H1 (cell line): ENCODE results near the gene TAF11L11. TPM values are rescaled to one million over a fixed set of nuclear protein-coding genes. Genes with fewer than 3 reads are reported as not detected.
"Not testable (repeated sequence)": the region's sequence is repeated elsewhere in the genome, so short reads cannot be mapped to it uniquely, and the experiment has no call there.

Experiments
- CTCF ChIA-PET: fragments of 300-600 bp; sonication (Branson Sonifier 250); formaldehyde crosslinking; loops from one replicate; lab custom pipeline; 2021; ENCODE audit not compliant: partially characterized antibody; lab: Charles Lee
- POLR2A ChIA-PET: fragments of 300-600 bp; sonication (Branson Sonifier 250); formaldehyde crosslinking; loops from one replicate; lab custom pipeline; 2021; ENCODE audit warnings: inconsistent platforms; ENCODE audit not compliant: partially characterized antibody; lab: Charles Lee
- DNase-seq, 2 experiments: peaks; one replicate each; pipeline versions ENCODE4 v3.0.0 to v3.0.0-alpha.2; 2010 to 2022; ENCODE audit warnings: low spot score in 2 of 2, low read depth in 1 of 2, mixed read lengths in 1 of 2
- FAIRE-seq: peaks from 2 replicates; lab custom pipeline; 2011; peaks lifted over from hg19 to GRCh38; lab: Jason Lieb, UNC
- H2AFZ ChIP-seq: 2 replicates; pipeline ENCODE4 v1.8.1; 2012; ENCODE audit warnings: low read length, inconsistent platforms
- H2AK5ac ChIP-seq: 2 replicates; pipeline ENCODE4 v1.6.1; 2013; ENCODE audit warnings: low read depth, low read length
- H2BK120ac ChIP-seq: replicated peaks from 2 replicates; pipeline ENCODE3; 2013; ENCODE audit warnings: low read depth, low read length, inconsistent platforms
- H2BK12ac ChIP-seq: 2 replicates; pipeline ENCODE4 v1.6.1; 2013; ENCODE audit warnings: low read depth, low read length
- H2BK15ac ChIP-seq: 2 replicates; pipeline ENCODE4 v1.6.1; 2013; ENCODE audit warnings: low read length
- H2BK20ac ChIP-seq: 2 replicates; pipeline ENCODE4 v1.6.1; 2013; ENCODE audit warnings: low read length
- H2BK5ac ChIP-seq: 2 replicates; pipeline ENCODE4 v1.6.1; 2013; ENCODE audit warnings: low read depth, low read length
- H3K14ac ChIP-seq: 2 replicates; pipeline ENCODE4 v1.6.1; 2013; ENCODE audit warnings: inconsistent platforms; ENCODE audit not compliant: insufficient read length
- H3K18ac ChIP-seq: 2 replicates; pipeline ENCODE4 v1.6.1; 2013; ENCODE audit warnings: low read length; ENCODE audit errors: extremely low read depth
- H3K23ac ChIP-seq: 2 replicates; pipeline ENCODE4 v1.6.1; 2013; ENCODE audit warnings: inconsistent platforms; ENCODE audit not compliant: insufficient read length
- H3K23me2 ChIP-seq: 2 replicates; pipeline ENCODE4 v1.6.1; 2013; ENCODE audit warnings: low read depth, low read length
- H3K27ac ChIP-seq: 2 replicates; pipeline ENCODE4 v1.6.1; 2011; ENCODE audit warnings: low read depth, low read length, inconsistent platforms
- H3K27me3 ChIP-seq, 4 experiments: replicated peaks in 1 of 4; 1 replicate in 1 of 4; 2 replicates in 3 of 4; pipeline versions ENCODE4 v1.6.1 to v1.8.1; 2011 to 2013; ENCODE audit warnings: low read length in 3 of 4, mild to moderate bottlenecking in 3 of 4, inconsistent platforms in 2 of 4, mixed read lengths in 2 of 4, moderate library complexity in 1 of 4; ENCODE audit not compliant: control insufficient read depth in 3 of 4, insufficient read depth in 3 of 4; ENCODE audit errors: extremely low read depth in 1 of 4
- H3K36me3 ChIP-seq, 4 experiments: 2 replicates each; pipeline versions ENCODE4 v1.6.1 to v1.8.1; 2011 to 2013; ENCODE audit warnings: mild to moderate bottlenecking in 4 of 4, low read length in 3 of 4, moderate library complexity in 2 of 4, control low read depth in 1 of 4, inconsistent platforms in 1 of 4; ENCODE audit not compliant: insufficient read depth in 4 of 4, control insufficient read depth in 2 of 4
- H3K4ac ChIP-seq: replicated peaks from 2 replicates; pipeline ENCODE3; 2013; ENCODE audit warnings: low read length, low read depth, mixed read lengths, inconsistent platforms; ENCODE audit not compliant: insufficient read length
- H3K4me1 ChIP-seq, 4 experiments: replicated peaks in 1 of 4; 1 replicate in 1 of 4; 2 replicates in 3 of 4; pipeline versions ENCODE4 v1.6.1 to v1.8.1; 2011 to 2013; ENCODE audit warnings: low read length in 3 of 4, inconsistent platforms in 2 of 4, mixed read lengths in 1 of 4; ENCODE audit not compliant: insufficient read depth in 4 of 4, control insufficient read depth in 3 of 4
- H3K4me2 ChIP-seq, 2 experiments: 2 replicates each; pipeline versions ENCODE4 v1.6.1 to v1.8.1; 2011 to 2013; ENCODE audit warnings: low read depth in 2 of 2, low read length in 2 of 2, control low read depth in 1 of 2, inconsistent platforms in 1 of 2, mild to moderate bottlenecking in 1 of 2; ENCODE audit not compliant: insufficient read depth in 1 of 2
- H3K4me3 ChIP-seq, 4 experiments: fragments of 200-600, 300-600 bp in 1 of 4; sonication (generic), shearing (Covaris generic), sonication (Bioruptor Twin) in 1 of 4; 2 replicates each; pipeline versions ENCODE4 v1.5.1 to v1.8.1; 2011 to 2016; ENCODE audit warnings: low read length in 4 of 4, low read depth in 3 of 4, control low read depth in 2 of 4, inconsistent platforms in 2 of 4, mild to moderate bottlenecking in 2 of 4, mixed read lengths in 1 of 4, moderate library complexity in 1 of 4; ENCODE audit not compliant: insufficient read depth in 2 of 4; ENCODE audit errors: extremely low read depth in 1 of 4
- H3K56ac ChIP-seq: replicated peaks from 2 replicates; pipeline ENCODE3; 2013; ENCODE audit warnings: low read depth, mild to moderate bottlenecking, mixed read lengths, low read length, inconsistent platforms; ENCODE audit not compliant: insufficient read length
- H3K79me1 ChIP-seq: 2 replicates; pipeline ENCODE4 v1.6.1; 2013; ENCODE audit warnings: low read depth, low read length, control low read depth
- H3K79me2 ChIP-seq, 2 experiments: 2 replicates each; pipeline versions ENCODE4 v1.6.1 to v1.8.1; 2012 to 2013; ENCODE audit warnings: low read length in 2 of 2, mild to moderate bottlenecking in 2 of 2, inconsistent platforms in 1 of 2; ENCODE audit not compliant: insufficient read depth in 2 of 2, control insufficient read depth in 1 of 2
- H3K9ac ChIP-seq, 4 experiments: replicated peaks in 1 of 4; 1 replicate in 1 of 4; 2 replicates in 3 of 4; pipeline versions ENCODE4 v1.6.1 to v1.8.1; 2011 to 2013; ENCODE audit warnings: low read depth in 3 of 4, low read length in 3 of 4, control low read depth in 2 of 4, mild to moderate bottlenecking in 2 of 4, moderate library complexity in 2 of 4, inconsistent platforms in 1 of 4; ENCODE audit errors: extremely low read depth in 1 of 4
- H3K9me3 ChIP-seq, 2 experiments: 2 replicates each; pipeline versions ENCODE4 v1.6.1 to v1.8.1; 2012 to 2013; ENCODE audit warnings: mild to moderate bottlenecking in 2 of 2, moderate library complexity in 2 of 2, control low read depth in 1 of 2, inconsistent platforms in 1 of 2, low read depth in 1 of 2, low read length in 1 of 2, mixed read lengths in 1 of 2; ENCODE audit not compliant: insufficient read depth in 2 of 2
- H4K20me1 ChIP-seq, 2 experiments: replicated peaks in 1 of 2; 2 replicates each; pipeline versions ENCODE3 to v1.8.1; 2011 to 2013; ENCODE audit warnings: inconsistent platforms in 2 of 2, low read length in 2 of 2, mild to moderate bottlenecking in 1 of 2; ENCODE audit not compliant: insufficient read depth in 2 of 2, control insufficient read depth in 1 of 2
- H4K5ac ChIP-seq: 2 replicates; pipeline ENCODE4 v1.6.1; 2013; ENCODE audit warnings: low read length, low read depth, mixed read lengths, inconsistent platforms; ENCODE audit not compliant: insufficient read length
- H4K8ac ChIP-seq: 2 replicates; pipeline ENCODE4 v1.8.0; 2013; ENCODE audit warnings: mild to moderate bottlenecking, moderate library complexity, low read length, inconsistent platforms; ENCODE audit not compliant: insufficient read depth; ENCODE audit errors: extremely low read depth
- H4K91ac ChIP-seq: replicated peaks from 2 replicates; pipeline ENCODE3; 2013; ENCODE audit warnings: low read length, mixed read lengths, inconsistent platforms; ENCODE audit not compliant: insufficient read length
- RBBP5 ChIP-seq: IDR thresholded peaks from 2 replicates; pipeline ENCODE4 v1.7.1; 2012; ENCODE audit warnings: low read depth, mild to moderate bottlenecking, inconsistent platforms, low read length, moderate library complexity, borderline replicate concordance
- WGBS, 2 experiments: shearing (Covaris generic) in 1 of 2; methylation state at CpG; one replicate each; pipeline versions ENCODE4 v1.1.6 to v1.1.7; 2013 to 2015; ENCODE audit warnings: low lambda C conversion rate in 2 of 2, mixed read lengths in 2 of 2, inconsistent platforms in 1 of 2, low coverage in 1 of 2, missing lambda C conversion rate in 1 of 2; ENCODE audit not compliant: insufficient replicate concordance in 2 of 2, insufficient coverage in 1 of 2, insufficient read length in 1 of 2; ENCODE audit errors: extremely low coverage in 1 of 2, missing lambda C conversion rate in 1 of 2; 5-methylcytosine and 5-hydroxymethylcytosine counted together
- polyA plus RNA-seq, 7 experiments: library from polyadenylated mRNA; depleted of rRNA in 3 of 7; stranded (reverse) in 5 of 7; unstranded in 2 of 7; fragments of >200 nt in 5 of 7; fragments of 200-250 nt in 2 of 7; gene quantifications; 1 replicate in 5 of 7; 2 replicates in 1 of 7; 4 replicates in 1 of 7; pipeline versions ENCODE4 v1.2.1 to v1.2.3, GENCODE V29; 2011 to 2013; ENCODE audit warnings: missing spikeins in 2 of 7, mixed read lengths in 2 of 7
- total RNA-seq: library from RNA; stranded (reverse); fragmentation: NEBNext Ultra II Directional; extraction: Animal tissue kit (Norgen Biotek cat#: 25700); gene quantifications from 2 replicates; pipeline ENCODE4 v1.2.1, GENCODE V29; 2021

Gene TAF11L11
- total and polyA plus RNA-seq, 2 of the 8 experiments (the other 6 are each of a cell fraction or from before 2014, with no cell fraction given), result not detected

GRCh38 chr5:17625686-17626085 lies 21.7 kb downstream of the TAF11L11 start:
- H4K5ac ChIP-seq, result no peak overlapping the region
- H3K4ac ChIP-seq, result no peak overlapping the region
- FAIRE-seq (no peak), DNase-seq (no peak)
- ChIA-PET POLR2A (no interaction called here), CTCF (no interaction called here)
- H3K79me2 ChIP-seq, result no peaks in the 10 kb centered on the region
- H2BK120ac ChIP-seq, result no peak overlapping the region
- H3K23ac ChIP-seq, result no peak overlapping the region
- H2BK12ac ChIP-seq, result no peak overlapping the region
- no peak overlapping the region for H3K4me3 ChIP-seq
- 95% methylated on average over 11 of the region's 11 CpGs; no CpG with 5 or more reads in 1 of the 2 experiments for WGBS, 2 experiments
- H3K56ac ChIP-seq, result no peak overlapping the region
- no peaks in the 10 kb centered on the region for H3K9me3 ChIP-seq
- H4K91ac ChIP-seq, result no peak overlapping the region
- no peaks in the 10 kb centered on the region for H3K23me2 ChIP-seq
- H2BK15ac ChIP-seq, result no peak overlapping the region
- H2AFZ ChIP-seq, result no peak overlapping the region
- no peak overlapping the region for H2BK5ac ChIP-seq
- no peak overlapping the region for H2AK5ac ChIP-seq
- no peak for TF ChIP-seq RBBP5
- no peaks in the 10 kb centered on the region for H3K27me3 ChIP-seq
- H2BK20ac ChIP-seq, result no peak overlapping the region
- no peaks in the 10 kb centered on the region for H3K4me1 ChIP-seq
- H4K20me1 ChIP-seq, result no peaks in the 10 kb centered on the region
- H4K8ac ChIP-seq, result no peak overlapping the region
- H3K36me3 ChIP-seq, result no peaks in the 10 kb centered on the region
- H3K9ac ChIP-seq, result no peak overlapping the region
- no peaks in the 10 kb centered on the region for H3K79me1 ChIP-seq
- H3K27ac ChIP-seq, result no peak overlapping the region
- H3K18ac ChIP-seq, result no peak overlapping the region
- no peak overlapping the region for H3K14ac ChIP-seq
- H3K4me2 ChIP-seq, result no peak overlapping the region

- POLR2A ChIA-PET, H2BK20ac ChIP-seq, CTCF ChIA-PET: not testable (repeated sequence)
Measured at GRCh38 chr5:17631788-17632187, 27.8 kb downstream of the TAF11L11 start, which contains the start of gene TAF11L13. Gene TAF11L13 (plus strand): TSS chr5:17632088.

More at GRCh38 chr5:17631788-17632187, 27.8 kb downstream of the TAF11L11 start, which contains the start of gene TAF11L13:
- H3K4me1 ChIP-seq, H4K20me1 ChIP-seq, H2AFZ ChIP-seq, H3K79me1 ChIP-seq, DNase-seq, H3K36me3 ChIP-seq, H3K23me2 ChIP-seq, H3K9ac ChIP-seq, H3K4me3 ChIP-seq, H3K56ac ChIP-seq, H3K23ac ChIP-seq, H3K79me2 ChIP-seq, H3K27me3 ChIP-seq, H2BK15ac ChIP-seq, H2BK120ac ChIP-seq, H3K27ac ChIP-seq, H4K91ac ChIP-seq, H3K14ac ChIP-seq, H2BK12ac ChIP-seq, FAIRE-seq, H3K4me2 ChIP-seq, H3K4ac ChIP-seq, H4K5ac ChIP-seq, H2BK5ac ChIP-seq, H2AK5ac ChIP-seq, H3K18ac ChIP-seq, H4K8ac ChIP-seq, H3K9me3 ChIP-seq: not testable (repeated sequence)
- WGBS, 2 experiments, result 100% methylated on average over 5 of the region's 12 CpGs; no CpG with 5 or more reads in 1 of the 2 experiments
